Liver (tissue), 9 donors: Measurements from ENCODE around the gene DNAJC5G. TPM values are rescaled to one million over a fixed set of nuclear protein-coding genes. Genes with fewer than 3 reads are reported as not detected.

Source experiments
- DNase-seq: peaks from one replicate; pipeline ENCODE4 v3.0.0-alpha.2; 2017; ENCODE audit warnings: low spot score
- H3K27ac ChIP-seq, 2 donors: one replicate each; pipeline ENCODE4 v1.7.0; 2013; ENCODE audit warnings: inconsistent platforms in 2 of 2, low read length in 2 of 2, control low read depth in 1 of 2, low read depth in 1 of 2, mild to moderate bottlenecking in 1 of 2
- H3K27me3 ChIP-seq, 4 donors: one replicate each; pipeline versions ENCODE4 v1.6.1 to v1.7.0; 2013; ENCODE audit warnings: low read length in 3 of 4, inconsistent platforms in 1 of 4, mild to moderate bottlenecking in 1 of 4, moderate library complexity in 1 of 4; ENCODE audit not compliant: control insufficient read depth in 4 of 4, insufficient read depth in 4 of 4
- H3K36me3 ChIP-seq, 4 donors: one replicate each; pipeline versions ENCODE4 v1.6.1 to v1.7.0; 2013; ENCODE audit warnings: low read length in 3 of 4, mild to moderate bottlenecking in 3 of 4, low read depth in 1 of 4, moderate library complexity in 1 of 4; ENCODE audit not compliant: control insufficient read depth in 4 of 4, insufficient read depth in 3 of 4
- H3K4me1 ChIP-seq, 4 donors: one replicate each; pipeline versions ENCODE4 v1.6.1 to v1.7.0; 2013; ENCODE audit warnings: low read length in 3 of 4, mild to moderate bottlenecking in 3 of 4, moderate library complexity in 1 of 4; ENCODE audit not compliant: control insufficient read depth in 4 of 4, insufficient read depth in 4 of 4
- H3K4me3 ChIP-seq, 3 donors: one replicate each; pipeline versions ENCODE4 v1.6.1 to v1.7.0; 2013; ENCODE audit warnings: low read length in 3 of 3, control low read depth in 1 of 3, low read depth in 1 of 3, mild to moderate bottlenecking in 1 of 3
- H3K9ac ChIP-seq, 2 donors: one replicate each; pipeline ENCODE4 v1.7.0; 2013; ENCODE audit warnings: low read length in 2 of 2, mild to moderate bottlenecking in 2 of 2, moderate library complexity in 2 of 2, control low read depth in 1 of 2, low read depth in 1 of 2
- H3K9me3 ChIP-seq, 4 donors: one replicate each; pipeline versions ENCODE4 v1.6.1 to v1.7.0; 2013; ENCODE audit warnings: low read length in 3 of 4; ENCODE audit not compliant: control insufficient read depth in 4 of 4
- ATF3 ChIP-seq: IDR thresholded peaks from 2 replicates; pipeline ENCODE4 v1.6.1; 2016; ENCODE audit warnings: antibody characterized with exemption
- CTCF ChIP-seq: fragments of 150-350 bp; IDR thresholded peaks from 2 replicates; pipeline ENCODE4 v1.5.1; 2017; ENCODE audit warnings: improper control_type of control experiment, low read depth, low read length; ENCODE audit not compliant: missing input control
- EGR1 ChIP-seq, 2 donors: IDR thresholded peaks; 2 replicates each; pipeline ENCODE4 v1.6.1; 2016 to 2018; ENCODE audit warnings: antibody characterized with exemption in 2 of 2, low read depth in 2 of 2
- FOXA1 ChIP-seq: IDR thresholded peaks from 2 replicates; pipeline ENCODE4 v1.6.1; 2016; ENCODE audit warnings: antibody characterized with exemption
- FOXA2 ChIP-seq: IDR thresholded peaks from 2 replicates; pipeline ENCODE4 v1.6.1; 2016; ENCODE audit warnings: antibody characterized with exemption
- GABPA ChIP-seq, 2 donors: IDR thresholded peaks in 1 of 2; conservative IDR thresholded peaks in 1 of 2; 2 replicates each; pipeline ENCODE4 v1.6.1; 2016; ENCODE audit warnings: antibody characterized with exemption in 2 of 2, mild to moderate bottlenecking in 1 of 2, moderate library complexity in 1 of 2
- HNF4A ChIP-seq, 2 donors: conservative IDR thresholded peaks; 2 replicates each; pipeline ENCODE4 v1.6.1; 2016; ENCODE audit warnings: antibody characterized with exemption in 2 of 2, mild to moderate bottlenecking in 2 of 2
- HNF4G ChIP-seq: IDR thresholded peaks from 2 replicates; pipeline ENCODE4 v1.6.1; 2016; ENCODE audit warnings: antibody characterized with exemption
- JUND ChIP-seq, 2 donors: IDR thresholded peaks; 2 replicates each; pipeline ENCODE4 v1.6.1; 2016; ENCODE audit warnings: antibody characterized with exemption in 2 of 2
- MAX ChIP-seq: IDR thresholded peaks from 2 replicates; pipeline ENCODE4 v1.6.1; 2016; ENCODE audit warnings: antibody characterized with exemption
- NR2F2 ChIP-seq: IDR thresholded peaks from 2 replicates; pipeline ENCODE4 v1.6.1; 2016; ENCODE audit warnings: antibody characterized with exemption
- RAD21 ChIP-seq, 2 donors: IDR thresholded peaks; 2 replicates each; pipeline ENCODE4 v1.6.1; 2016; ENCODE audit warnings: antibody characterized with exemption in 2 of 2, mild to moderate bottlenecking in 2 of 2
- REST ChIP-seq: IDR thresholded peaks from 2 replicates; pipeline ENCODE4 v1.6.1; 2016; ENCODE audit warnings: antibody characterized with exemption, mild to moderate bottlenecking
- RXRA ChIP-seq, 2 donors: IDR thresholded peaks; 2 replicates each; pipeline ENCODE4 v1.6.1; 2017 to 2018; ENCODE audit warnings: antibody characterized with exemption in 2 of 2, mild to moderate bottlenecking in 1 of 2
- SP1 ChIP-seq: IDR thresholded peaks from 2 replicates; pipeline ENCODE4 v1.6.1; 2018; ENCODE audit warnings: antibody characterized with exemption, mild to moderate bottlenecking
- TAF1 ChIP-seq: conservative IDR thresholded peaks from 2 replicates; pipeline ENCODE4 v1.6.1; 2016; ENCODE audit warnings: antibody characterized with exemption, mild to moderate bottlenecking
- YY1 ChIP-seq: IDR thresholded peaks from 2 replicates; pipeline ENCODE4 v1.6.1; 2016; ENCODE audit warnings: antibody characterized with exemption, mild to moderate bottlenecking
- ZBTB33 ChIP-seq: IDR thresholded peaks from 2 replicates; pipeline ENCODE4 v1.6.1; 2016; ENCODE audit warnings: antibody characterized with exemption
- WGBS: extraction: QIAGEN DNeasy Blood & Tissue Kit; methylation state at CpG from one replicate; pipeline ENCODE4 v1.1.7; 2013; 5-methylcytosine and 5-hydroxymethylcytosine counted together
- polyA plus RNA-seq, 2 donors: library from polyadenylated mRNA; stranded (reverse) in 1 of 2; unstranded in 1 of 2; fragments of 200-250 nt in 1 of 2; fragments of >200 nt in 1 of 2; fragmentation: Nextera tagmentation in 1 of 2; extraction: Ambion mirVana in 1 of 2; gene quantifications; one replicate each; pipeline versions ENCODE4 v1.2.1 to v1.2.3, GENCODE V29; 2013 to 2015
- total RNA-seq, 2 donors: library from RNA; depleted of rRNA; stranded (reverse); fragments of >200 nt; gene quantifications; one replicate each; pipeline ENCODE4 v1.2.3, GENCODE V29; 2014
- donor health status: healthy.
- donor health status: healthy.
- donor health status: healthy.
- donor health status: healthy.
- donor health status: healthy.

The DNAJC5G gene
- total and polyA plus RNA-seq, 4 donors: not detected

- Histone ChIP-seq H3K36me3 (no peaks in the 10 kb centered on the region), H3K4me1 (peaks cover 0 to 14% (median 10%) of the 10 kb centered on the region in 4 donors), H3K4me3 (no peak overlapping the region), H3K27me3 (peaks cover 0 to 24% (median 0%) of the 10 kb centered on the region in 4 donors), H3K9me3 (no peaks in the 10 kb centered on the region), H3K27ac (no peak overlapping the region), H3K9ac (no peak overlapping the region)
- TF ChIP-seq FOXA1: no peak
- no peak for TF ChIP-seq ATF3
- TF ChIP-seq ZBTB33: no peak
- no peak for TF ChIP-seq HNF4G
- TF ChIP-seq RXRA (IDR thresholded peaks at IDR 0.05): no peak
- no peak for TF ChIP-seq REST
- no peak for TF ChIP-seq GABPA (IDR thresholded peaks at IDR 0.05 in 1 of 2, conservative IDR thresholded peaks at IDR 0.05 in 1 of 2)
- no peak for TF ChIP-seq NR2F2
- TF ChIP-seq FOXA2: no peak
- TF ChIP-seq TAF1: no peak
- TF ChIP-seq RAD21 (IDR thresholded peaks at IDR 0.05): no peak
- no peak for TF ChIP-seq CTCF
- TF ChIP-seq YY1: no peak
- no peak for TF ChIP-seq EGR1 (IDR thresholded peaks at IDR 0.05; ENCODE audit: low read depth in 2 of 2)
- no peak for TF ChIP-seq MAX
- TF ChIP-seq SP1: no peak
- TF ChIP-seq HNF4A (conservative IDR thresholded peaks at IDR 0.05): no peak
- no peak for TF ChIP-seq JUND (IDR thresholded peaks at IDR 0.05)
- 86% methylated on average over 8 of the region's 8 CpGs for WGBS
- DNase-seq: no peak
Measured at GRCh38 chr2:27258051-27258450, 17.2 kb upstream of the DNAJC5G start.
